Panc1 (cell line): ENCODE results near the gene C22orf42. TPM values are rescaled to one million over a fixed set of nuclear protein-coding genes. Genes with fewer than 3 reads are reported as not detected.
A peak's percentile ranks its signal among the peaks of the same experiment; 100 is the strongest.
"Not testable (repeated sequence)": the region's sequence is repeated elsewhere in the genome, so short reads cannot be mapped to it uniquely, and the experiment has no call there.

ENCODE experiments used
- ATAC-seq: fragments of 200-7000 bp; cut with Tn5 transposase; 2 replicates; pipeline ENCODE4 v1.9.1; 2020; ENCODE audit warnings: mild to moderate bottlenecking, moderate library complexity
- BruUV-seq: library from RNA; stranded (reverse); fragments of 400-500 nt; replicated peaks from 2 replicates; lab custom pipeline; 2021; lab: Mats Ljungman, UMichigan
- CTCF ChIA-PET: fragments of 300-600 bp; sonication (Branson Sonifier 250); formaldehyde crosslinking; loops from one replicate; lab custom pipeline; 2022; ENCODE audit warnings: antibody characterized with exemption; lab: Charles Lee
- POLR2A ChIA-PET: fragments of 300-600 bp; sonication (Branson Sonifier 250); formaldehyde crosslinking; loops from one replicate; lab custom pipeline; 2022; ENCODE audit warnings: antibody characterized with exemption; lab: Charles Lee
- DNase-seq: peaks from one replicate; pipeline ENCODE4 v3.0.0-alpha.2; 2010; ENCODE audit warnings: low read depth, low spot score
- H3K27ac ChIP-seq: 2 replicates; pipeline ENCODE4 v1.5.1; 2011; ENCODE audit warnings: mild to moderate bottlenecking, low read length, inconsistent platforms
- H3K27me3 ChIP-seq: fragments of 200-500 bp; sonication (Bioruptor generic); 2 replicates; pipeline ENCODE4 v1.6.0; 2014; ENCODE audit warnings: low read length, inconsistent platforms; ENCODE audit not compliant: control insufficient read depth, insufficient read depth
- H3K36me3 ChIP-seq: fragments of 200-500 bp; sonication (Bioruptor generic); 2 replicates; pipeline ENCODE4 v1.5.1; 2014; ENCODE audit warnings: inconsistent platforms, mild to moderate bottlenecking, low read length, moderate library complexity; ENCODE audit not compliant: control insufficient read depth, insufficient read depth
- H3K4me1 ChIP-seq: 2 replicates; pipeline ENCODE4 v1.5.1; 2011; ENCODE audit warnings: inconsistent platforms, mild to moderate bottlenecking, low read length, moderate library complexity; ENCODE audit not compliant: control insufficient read depth, insufficient read depth
- H3K4me3 ChIP-seq, 2 experiments: 2 replicates each; pipeline ENCODE4 v1.5.1; 2011 to 2012; ENCODE audit warnings: low read depth in 2 of 2, low read length in 2 of 2, mild to moderate bottlenecking in 2 of 2, inconsistent platforms in 1 of 2, moderate library complexity in 1 of 2
- H3K9me3 ChIP-seq: fragments of 200-500 bp; sonication (Bioruptor generic); 2 replicates; pipeline ENCODE4 v1.5.1; 2014; ENCODE audit warnings: low read depth, mild to moderate bottlenecking, inconsistent platforms, low read length, moderate library complexity; ENCODE audit not compliant: control insufficient read depth, insufficient read depth
- POLR2AphosphoS5 ChIP-seq: IDR thresholded peaks from 2 replicates; pipeline ENCODE4 v1.6.1; 2012; ENCODE audit warnings: mild to moderate bottlenecking, low read depth, low read length, moderate library complexity
- SIN3A ChIP-seq: IDR thresholded peaks from 2 replicates; pipeline ENCODE4 v1.6.1; 2012; ENCODE audit warnings: low read depth, mild to moderate bottlenecking, low read length, moderate library complexity, borderline replicate concordance; ENCODE audit not compliant: insufficient read depth
- TCF7L2 ChIP-seq: IDR thresholded peaks from 2 replicates; pipeline ENCODE4 v1.6.1; 2011; ENCODE audit warnings: mild to moderate bottlenecking, low read depth, low read length, inconsistent platforms
- in situ Hi-C: cut with HindIII; loops from 2 replicates; pipeline ENCODE4 v1.10.0; 2016; ENCODE audit warnings: low sequenced_read_pairs, low pct_unique_long_range_greater_than_20kb
- intact Hi-C: fragments of 100-400 bp; cut with micrococcal nuclease; formaldehyde crosslinking; loops from one replicate; pipeline ENCODE4 v1.10.0; 2022; ENCODE audit not compliant: unreplicated experiment
- total RNA-seq: library from RNA; stranded (reverse); gene quantifications from one replicate; pipeline ENCODE4 v1.2.1, GENCODE V29; 2021; ENCODE audit not compliant: unreplicated experiment
- TF ChIP-seq, protein P1 (sequence below): fragments of 450-650 bp; IDR thresholded peaks from 2 replicates; pipeline ENCODE4 v1.5.1; 2017; ENCODE audit warnings: mild to moderate bottlenecking
- TF ChIP-seq, protein P2 (sequence below), 2 experiments: IDR thresholded peaks; 2 replicates each; pipeline ENCODE4 v1.6.1; 2011 to 2012; ENCODE audit warnings: low read depth in 2 of 2, control low read depth in 1 of 2, low read length in 1 of 2, mild to moderate bottlenecking in 1 of 2, moderate library complexity in 1 of 2; ENCODE audit not compliant: insufficient read depth in 1 of 2

C22orf42 gene
- total RNA-seq, 1 experiment from 2014 or later: not detected

DNA sequence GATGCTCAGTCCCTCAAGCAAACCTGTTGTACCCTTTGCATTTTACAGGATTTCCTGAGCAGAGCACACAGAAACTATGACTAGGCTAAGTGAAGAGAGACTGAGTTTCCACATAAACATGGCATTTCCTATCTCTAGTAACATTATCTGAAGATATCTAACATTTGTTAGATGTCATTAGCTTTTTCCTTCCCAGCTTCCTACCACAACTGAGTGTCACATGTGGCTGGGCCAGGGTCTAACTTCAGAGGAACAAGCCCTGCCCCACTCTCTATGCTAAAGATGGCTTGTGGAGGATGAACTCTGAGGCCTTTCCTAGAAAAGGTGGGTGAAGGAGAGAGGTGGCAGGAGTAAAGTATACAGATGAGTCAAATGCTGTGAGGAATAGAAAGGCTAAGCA is 16.5 kb downstream of the C22orf42 start:
- DNase-seq (no peak), ATAC-seq (no peak)
- no TSS peak for BruUV-seq
- Histone ChIP-seq H3K9me3 (no peaks in the 10 kb centered on the region), H3K27me3 (no peaks in the 10 kb centered on the region), H3K27ac (no peak overlapping the region), H3K4me3 (no peak overlapping the region), H3K4me1 (no peaks in the 10 kb centered on the region), H3K36me3 (no peaks in the 10 kb centered on the region)
- in situ Hi-C loops: no loop called here
- ChIA-PET POLR2A (no interaction called here), CTCF (no interaction called here)
- intact Hi-C loops: no loop called here
- TF ChIP-seq, protein P1, sequence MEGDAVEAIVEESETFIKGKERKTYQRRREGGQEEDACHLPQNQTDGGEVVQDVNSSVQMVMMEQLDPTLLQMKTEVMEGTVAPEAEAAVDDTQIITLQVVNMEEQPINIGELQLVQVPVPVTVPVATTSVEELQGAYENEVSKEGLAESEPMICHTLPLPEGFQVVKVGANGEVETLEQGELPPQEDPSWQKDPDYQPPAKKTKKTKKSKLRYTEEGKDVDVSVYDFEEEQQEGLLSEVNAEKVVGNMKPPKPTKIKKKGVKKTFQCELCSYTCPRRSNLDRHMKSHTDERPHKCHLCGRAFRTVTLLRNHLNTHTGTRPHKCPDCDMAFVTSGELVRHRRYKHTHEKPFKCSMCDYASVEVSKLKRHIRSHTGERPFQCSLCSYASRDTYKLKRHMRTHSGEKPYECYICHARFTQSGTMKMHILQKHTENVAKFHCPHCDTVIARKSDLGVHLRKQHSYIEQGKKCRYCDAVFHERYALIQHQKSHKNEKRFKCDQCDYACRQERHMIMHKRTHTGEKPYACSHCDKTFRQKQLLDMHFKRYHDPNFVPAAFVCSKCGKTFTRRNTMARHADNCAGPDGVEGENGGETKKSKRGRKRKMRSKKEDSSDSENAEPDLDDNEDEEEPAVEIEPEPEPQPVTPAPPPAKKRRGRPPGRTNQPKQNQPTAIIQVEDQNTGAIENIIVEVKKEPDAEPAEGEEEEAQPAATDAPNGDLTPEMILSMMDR: no peak
- TF ChIP-seq TCF7L2 (no peak), POLR2AphosphoS5 (no peak), SIN3A (no peak)
- TF ChIP-seq, protein P2, sequence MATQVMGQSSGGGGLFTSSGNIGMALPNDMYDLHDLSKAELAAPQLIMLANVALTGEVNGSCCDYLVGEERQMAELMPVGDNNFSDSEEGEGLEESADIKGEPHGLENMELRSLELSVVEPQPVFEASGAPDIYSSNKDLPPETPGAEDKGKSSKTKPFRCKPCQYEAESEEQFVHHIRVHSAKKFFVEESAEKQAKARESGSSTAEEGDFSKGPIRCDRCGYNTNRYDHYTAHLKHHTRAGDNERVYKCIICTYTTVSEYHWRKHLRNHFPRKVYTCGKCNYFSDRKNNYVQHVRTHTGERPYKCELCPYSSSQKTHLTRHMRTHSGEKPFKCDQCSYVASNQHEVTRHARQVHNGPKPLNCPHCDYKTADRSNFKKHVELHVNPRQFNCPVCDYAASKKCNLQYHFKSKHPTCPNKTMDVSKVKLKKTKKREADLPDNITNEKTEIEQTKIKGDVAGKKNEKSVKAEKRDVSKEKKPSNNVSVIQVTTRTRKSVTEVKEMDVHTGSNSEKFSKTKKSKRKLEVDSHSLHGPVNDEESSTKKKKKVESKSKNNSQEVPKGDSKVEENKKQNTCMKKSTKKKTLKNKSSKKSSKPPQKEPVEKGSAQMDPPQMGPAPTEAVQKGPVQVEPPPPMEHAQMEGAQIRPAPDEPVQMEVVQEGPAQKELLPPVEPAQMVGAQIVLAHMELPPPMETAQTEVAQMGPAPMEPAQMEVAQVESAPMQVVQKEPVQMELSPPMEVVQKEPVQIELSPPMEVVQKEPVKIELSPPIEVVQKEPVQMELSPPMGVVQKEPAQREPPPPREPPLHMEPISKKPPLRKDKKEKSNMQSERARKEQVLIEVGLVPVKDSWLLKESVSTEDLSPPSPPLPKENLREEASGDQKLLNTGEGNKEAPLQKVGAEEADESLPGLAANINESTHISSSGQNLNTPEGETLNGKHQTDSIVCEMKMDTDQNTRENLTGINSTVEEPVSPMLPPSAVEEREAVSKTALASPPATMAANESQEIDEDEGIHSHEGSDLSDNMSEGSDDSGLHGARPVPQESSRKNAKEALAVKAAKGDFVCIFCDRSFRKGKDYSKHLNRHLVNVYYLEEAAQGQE (IDR thresholded peaks at IDR 0.05; ENCODE audit: insufficient read depth in 1 of 2, low read depth in 2 of 2, low read length in 1 of 2): no peak

- H3K4me1 ChIP-seq, H3K27me3 ChIP-seq, BruUV-seq, intact Hi-C loops, DNase-seq, in situ Hi-C loops, H3K9me3 ChIP-seq, H3K4me3 ChIP-seq, H3K27ac ChIP-seq, H3K36me3 ChIP-seq, POLR2A ChIA-PET, CTCF ChIA-PET: not testable (repeated sequence)
- TF ChIP-seq, protein P1: peak; percentile 52
- ATAC-seq: peak; percentile 61; the same call in 1 of the 2 replicates
These were observed 18.4 kb downstream of the C22orf42 start for GRCh38 chr22:32140688-32141087.

GRCh38 chr22:32138576-32138975 is 20.5 kb downstream of the C22orf42 start:
- ATAC-seq, H3K9me3 ChIP-seq, H3K4me1 ChIP-seq, H3K27me3 ChIP-seq, POLR2A ChIA-PET, H3K4me3 ChIP-seq, intact Hi-C loops, in situ Hi-C loops, H3K27ac ChIP-seq, BruUV-seq, H3K36me3 ChIP-seq, DNase-seq, CTCF ChIA-PET: not testable (repeated sequence)
